ENCODE results near the gene WASF2.
A peak's percentile ranks its signal among the peaks of the same experiment; 100 is the strongest.
"Not testable (repeated sequence)": the region's sequence is repeated elsewhere in the genome, so short reads cannot be mapped to it uniquely, and the experiment has no call there.

Gene WASF2

GRCh38 chr1:27492796-27493195, 2.8 kb upstream of the WASF2 start:
- no peaks in the 10 kb centered on the region for H3K9me3 ChIP-seq
- in situ Hi-C loops (cut with MboI; ENCODE audit: low sequenced_read_pairs), result no loop called here
- H3K27me3 ChIP-seq (ENCODE audit: low read depth), result no peaks in the 10 kb centered on the region
- H3K4me1 ChIP-seq, result peaks cover 19% of the 10 kb centered on the region
- no peak overlapping the region for H3K4me3 ChIP-seq
- peaks cover 4% of the 10 kb centered on the region; the same call in 1 of the 2 replicates for H3K36me3 ChIP-seq (replicated peaks)
- DNase-seq (ENCODE audit: low spot score in 2 of 2), result no peak

- DNase-seq (ENCODE audit: low spot score in 2 of 2), result no peak
- H3K4me3 ChIP-seq, result no peak overlapping the region
- in situ Hi-C loops (cut with MboI; ENCODE audit: low sequenced_read_pairs), result no loop called here
These were observed 2.1 kb upstream of the WASF2 start for GRCh38 chr1:27491748-27492700.

GRCh38 chr1:27489501-27489972, 430 bp downstream of the WASF2 start:
- Histone ChIP-seq H3K27me3 (ENCODE audit: low read depth) (no peaks in the 10 kb centered on the region), H3K36me3 (replicated peaks) (peaks cover 4% of the 10 kb centered on the region; the same call in 1 of the 2 replicates), H3K4me1 (peaks cover 17% of the 10 kb centered on the region), H3K4me3 (peak overlapping the region; percentile 97), H3K9me3 (no peaks in the 10 kb centered on the region)
- peak in 1 of 2 experiments; percentile 22 for DNase-seq (ENCODE audit: low spot score in 2 of 2)
- in situ Hi-C loops (cut with MboI; ENCODE audit: low sequenced_read_pairs), result no loop called here

More at GRCh38 chr1:27491748-27492700, 2.1 kb upstream of the WASF2 start:
- Histone ChIP-seq H3K4me1 (peaks cover 21% of the 10 kb centered on the region), H3K36me3 (replicated peaks) (peaks cover 4% of the 10 kb centered on the region; the same call in 1 of the 2 replicates), H3K9me3 (no peaks in the 10 kb centered on the region), H3K27me3 (ENCODE audit: low read depth) (no peaks in the 10 kb centered on the region)

- Histone ChIP-seq H3K4me3 (peak overlapping the region; percentile 97), H3K27me3 (ENCODE audit: low read depth) (no peaks in the 10 kb centered on the region), H3K4me1 (peaks cover 15% of the 10 kb centered on the region), H3K9me3 (no peaks in the 10 kb centered on the region), H3K36me3 (replicated peaks) (peaks cover 4% of the 10 kb centered on the region; the same call in 1 of the 2 replicates)
- in situ Hi-C loops (cut with MboI; ENCODE audit: low sequenced_read_pairs), result no loop called here
- peak in 1 of 2 experiments; percentile 55 for DNase-seq (ENCODE audit: low spot score in 2 of 2)
These were observed 1.7 kb downstream of the WASF2 start for GRCh38 chr1:27487966-27488884.

GRCh38 chr1:27485363-27485762, 4.6 kb downstream of the WASF2 start:
- Histone ChIP-seq H3K27me3 (ENCODE audit: low read depth) (no peaks in the 10 kb centered on the region), H3K4me3 (no peak overlapping the region), H3K4me1 (peaks cover 25% of the 10 kb centered on the region), H3K36me3 (replicated peaks) (peaks cover 4% of the 10 kb centered on the region; the same call in 1 of the 2 replicates), H3K9me3 (no peaks in the 10 kb centered on the region)
- in situ Hi-C loops (cut with MboI; ENCODE audit: low sequenced_read_pairs), result no loop called here
- no peak for DNase-seq (ENCODE audit: low spot score in 2 of 2)

GRCh38 chr1:27483659-27484058, 6.3 kb downstream of the WASF2 start:
- no peaks in the 10 kb centered on the region for H3K9me3 ChIP-seq
- H3K4me3 ChIP-seq, result no peak overlapping the region
- in situ Hi-C loops (cut with MboI; ENCODE audit: low sequenced_read_pairs), result no loop called here
- no peak for DNase-seq (ENCODE audit: low spot score in 2 of 2)
- no peaks in the 10 kb centered on the region; the same call in none of the 2 replicates for H3K36me3 ChIP-seq (replicated peaks)
- no peaks in the 10 kb centered on the region for H3K27me3 ChIP-seq (ENCODE audit: low read depth)
- peaks cover 25% of the 10 kb centered on the region for H3K4me1 ChIP-seq

- Histone ChIP-seq H3K9me3 (no peaks in the 10 kb centered on the region), H3K4me3 (no peak overlapping the region), H3K27me3 (ENCODE audit: low read depth) (no peaks in the 10 kb centered on the region), H3K36me3 (replicated peaks) (no peaks in the 10 kb centered on the region; the same call in none of the 2 replicates), H3K4me1 (peaks cover 15% of the 10 kb centered on the region)
- no peak for DNase-seq (ENCODE audit: low spot score in 2 of 2)
- in situ Hi-C loops (cut with MboI; ENCODE audit: low sequenced_read_pairs), result no loop called here
These were observed 7.9 kb downstream of the WASF2 start for GRCh38 chr1:27481994-27482620.

- Histone ChIP-seq H3K4me3 (no peak overlapping the region), H3K36me3 (replicated peaks) (no peaks in the 10 kb centered on the region; the same call in none of the 2 replicates), H3K27me3 (ENCODE audit: low read depth) (no peaks in the 10 kb centered on the region), H3K9me3 (no peaks in the 10 kb centered on the region), H3K4me1 (peaks cover 19% of the 10 kb centered on the region)
- in situ Hi-C loops (cut with MboI; ENCODE audit: low sequenced_read_pairs), result no loop called here
- no peak for DNase-seq (ENCODE audit: low spot score in 2 of 2)
These were observed 11.9 kb downstream of the WASF2 start for GRCh38 chr1:27478098-27478497.

GRCh38 chr1:27476237-27476636, 13.7 kb downstream of the WASF2 start:
- no peaks in the 10 kb centered on the region for H3K9me3 ChIP-seq
- DNase-seq (ENCODE audit: low spot score in 2 of 2), result no peak
- H3K36me3 ChIP-seq (replicated peaks), result no peaks in the 10 kb centered on the region; the same call in none of the 2 replicates
- H3K4me3 ChIP-seq, result no peak overlapping the region
- H3K4me1 ChIP-seq, result peaks cover 6% of the 10 kb centered on the region
- H3K27me3 ChIP-seq (ENCODE audit: low read depth), result no peaks in the 10 kb centered on the region
- in situ Hi-C loops (cut with MboI; ENCODE audit: low sequenced_read_pairs), result no loop called here

- H3K36me3 ChIP-seq (replicated peaks), result no peaks in the 10 kb centered on the region; the same call in none of the 2 replicates
- H3K4me1 ChIP-seq, result peaks cover 6% of the 10 kb centered on the region
- H3K27me3 ChIP-seq (ENCODE audit: low read depth), result no peaks in the 10 kb centered on the region
- DNase-seq (ENCODE audit: low spot score in 2 of 2), result no peak
- H3K4me3 ChIP-seq, result no peak overlapping the region
- no peaks in the 10 kb centered on the region for H3K9me3 ChIP-seq
- in situ Hi-C loops (cut with MboI; ENCODE audit: low sequenced_read_pairs), result no loop called here
These were observed 14.2 kb downstream of the WASF2 start for GRCh38 chr1:27475720-27476119.

- no peaks in the 10 kb centered on the region for H3K27me3 ChIP-seq (ENCODE audit: low read depth)
- no peaks in the 10 kb centered on the region; the same call in none of the 2 replicates for H3K36me3 ChIP-seq (replicated peaks)
- no peaks in the 10 kb centered on the region for H3K9me3 ChIP-seq
- H3K4me3 ChIP-seq, result no peak overlapping the region
- peaks cover 6% of the 10 kb centered on the region for H3K4me1 ChIP-seq
- in situ Hi-C loops (cut with MboI; ENCODE audit: low sequenced_read_pairs), result no loop called here
- no peak for DNase-seq (ENCODE audit: low spot score in 2 of 2)
These were observed 16.2 kb downstream of the WASF2 start for GRCh38 chr1:27473755-27474154.

GRCh38 chr1:27472098-27472497, 17.9 kb downstream of the WASF2 start:
- H3K4me1 ChIP-seq, H3K9me3 ChIP-seq: not testable (repeated sequence)

GRCh38 chr1:27471477-27471876, 18.5 kb downstream of the WASF2 start:
- H3K36me3 ChIP-seq (replicated peaks), result peaks cover 3% of the 10 kb centered on the region; the same call in 1 of the 2 replicates
- in situ Hi-C loops (cut with MboI; ENCODE audit: low sequenced_read_pairs), result no loop called here
- H3K9me3 ChIP-seq, result no peaks in the 10 kb centered on the region
- no peak for DNase-seq (ENCODE audit: low spot score in 2 of 2)
- H3K4me3 ChIP-seq, result no peak overlapping the region
- no peaks in the 10 kb centered on the region for H3K27me3 ChIP-seq (ENCODE audit: low read depth)
- H3K4me1 ChIP-seq, result peaks cover under 1% of the 10 kb centered on the region; the same call in 1 of the 2 replicates

More at GRCh38 chr1:27472098-27472497, 17.9 kb downstream of the WASF2 start:
- DNase-seq (ENCODE audit: low spot score in 2 of 2); H3K4me3 ChIP-seq; H3K36me3 ChIP-seq (replicated peaks); in situ Hi-C loops (cut with MboI; ENCODE audit: low sequenced_read_pairs); H3K27me3 ChIP-seq (ENCODE audit: low read depth): not testable (repeated sequence)

All from HAP-1 (cell line).